ENCODE measurements around the gene LAMP2. TPM values are rescaled to one million over a fixed set of nuclear protein-coding genes. Genes with fewer than 3 reads are reported as not detected.

LAMP2 gene
- total RNA-seq, 1 experiment from 2014 or later = 119 TPM

DNA sequence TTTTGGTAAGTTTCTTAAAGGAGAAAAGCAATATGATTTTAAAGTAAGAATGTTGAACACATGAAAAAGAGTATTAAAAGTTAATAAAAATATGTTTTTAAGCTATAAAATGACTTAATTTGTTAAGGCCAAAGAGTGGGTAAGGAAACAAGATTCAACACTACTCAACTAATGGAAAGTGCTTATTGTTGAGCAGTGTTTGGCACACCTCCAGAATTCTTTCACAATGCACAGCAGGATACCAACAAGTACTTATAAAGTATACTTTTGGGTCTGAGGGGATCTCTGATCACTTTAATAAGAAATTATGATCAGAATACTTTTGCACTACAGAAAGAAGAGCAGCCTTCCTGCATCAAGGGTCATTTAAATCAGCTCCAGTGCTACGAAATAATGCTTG is 5.9 kb downstream of the LAMP2 start:
- Mint-ChIP-seq H3K4me3 (ENCODE audit: unreplicated experiment) (no peak overlapping the region), H3K36me3 (ENCODE audit: insufficient read depth, unreplicated experiment) (peaks cover under 1% of the 10 kb centered on the region), H3K9me3 (ENCODE audit: unreplicated experiment) (no peaks in the 10 kb centered on the region), H3K27ac (ENCODE audit: unreplicated experiment) (no peak overlapping the region), H3K4me1 (ENCODE audit: low read depth, unreplicated experiment) (no peaks in the 10 kb centered on the region), H3K27me3 (ENCODE audit: insufficient read depth, unreplicated experiment) (no peaks in the 10 kb centered on the region)
- no peak overlapping the region for H3K4me3 ChIP-seq (ENCODE audit: low read depth, low read length)
- intact Hi-C loops (cut with micrococcal nuclease; ENCODE audit: unreplicated experiment) = no loop called here
- no peaks in the 10 kb centered on the region for H3K27me3 ChIP-seq (replicated peaks; ENCODE audit: control insufficient read depth, insufficient read depth, low read length)
- no TSS peak for BruUV-seq (replicated peaks)
- ChIA-PET CTCF (no interaction called here), POLR2A (no interaction called here)
- TF ChIP-seq, protein P1, sequence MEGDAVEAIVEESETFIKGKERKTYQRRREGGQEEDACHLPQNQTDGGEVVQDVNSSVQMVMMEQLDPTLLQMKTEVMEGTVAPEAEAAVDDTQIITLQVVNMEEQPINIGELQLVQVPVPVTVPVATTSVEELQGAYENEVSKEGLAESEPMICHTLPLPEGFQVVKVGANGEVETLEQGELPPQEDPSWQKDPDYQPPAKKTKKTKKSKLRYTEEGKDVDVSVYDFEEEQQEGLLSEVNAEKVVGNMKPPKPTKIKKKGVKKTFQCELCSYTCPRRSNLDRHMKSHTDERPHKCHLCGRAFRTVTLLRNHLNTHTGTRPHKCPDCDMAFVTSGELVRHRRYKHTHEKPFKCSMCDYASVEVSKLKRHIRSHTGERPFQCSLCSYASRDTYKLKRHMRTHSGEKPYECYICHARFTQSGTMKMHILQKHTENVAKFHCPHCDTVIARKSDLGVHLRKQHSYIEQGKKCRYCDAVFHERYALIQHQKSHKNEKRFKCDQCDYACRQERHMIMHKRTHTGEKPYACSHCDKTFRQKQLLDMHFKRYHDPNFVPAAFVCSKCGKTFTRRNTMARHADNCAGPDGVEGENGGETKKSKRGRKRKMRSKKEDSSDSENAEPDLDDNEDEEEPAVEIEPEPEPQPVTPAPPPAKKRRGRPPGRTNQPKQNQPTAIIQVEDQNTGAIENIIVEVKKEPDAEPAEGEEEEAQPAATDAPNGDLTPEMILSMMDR (IDR thresholded peaks at IDR 0.05; ENCODE audit: insufficient read depth in 1 of 2, low read depth in 1 of 2, low read length in 1 of 2, severe bottlenecking in 1 of 2, unreplicated experiment in 1 of 2) = no peak
- peaks cover 5% of the 10 kb centered on the region; the same call in 1 of the 2 replicates for H3K4me1 ChIP-seq
- no peaks in the 10 kb centered on the region for H3K36me3 ChIP-seq (ENCODE audit: control insufficient read depth, insufficient read depth, low read length)
- no peaks in the 10 kb centered on the region for H3K9me3 ChIP-seq
- no peak for DNase-seq

DNA sequence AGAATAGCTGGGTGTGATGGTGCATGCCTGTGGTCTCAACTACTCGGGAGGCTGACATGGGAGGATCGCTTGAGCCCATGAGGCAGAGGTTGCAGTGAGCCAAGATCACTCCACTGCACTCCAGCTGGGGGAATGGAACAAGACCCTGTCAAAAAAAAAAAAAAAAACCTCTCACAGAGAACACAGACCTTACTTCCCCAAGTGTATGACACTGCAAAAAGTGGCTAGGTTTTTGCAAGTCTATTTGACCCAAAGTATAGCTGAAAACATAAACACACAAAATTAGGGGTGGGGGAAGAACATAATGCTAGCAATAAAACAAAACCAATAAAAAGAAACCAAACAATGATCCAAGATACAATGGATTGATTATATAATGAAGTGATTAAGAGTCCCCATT is 6.7 kb downstream of the LAMP2 start:
- no peaks in the 10 kb centered on the region for H3K4me1 Mint-ChIP-seq (ENCODE audit: low read depth, unreplicated experiment)
- ChIA-PET CTCF (no interaction called here), POLR2A (no interaction called here)
- no peak overlapping the region for H3K4me3 ChIP-seq (ENCODE audit: low read depth, low read length)
- peaks cover 5% of the 10 kb centered on the region; the same call in 1 of the 2 replicates for H3K4me1 ChIP-seq
- H3K36me3 Mint-ChIP-seq (ENCODE audit: insufficient read depth, unreplicated experiment) = no peaks in the 10 kb centered on the region
- no peaks in the 10 kb centered on the region for H3K27me3 Mint-ChIP-seq (ENCODE audit: insufficient read depth, unreplicated experiment)
- no peak overlapping the region for H3K27ac Mint-ChIP-seq (ENCODE audit: unreplicated experiment)
- intact Hi-C loops (cut with micrococcal nuclease; ENCODE audit: unreplicated experiment) = no loop called here
- no TSS peak for BruUV-seq (replicated peaks)
- H3K9me3 Mint-ChIP-seq (ENCODE audit: unreplicated experiment) = no peaks in the 10 kb centered on the region
- no peaks in the 10 kb centered on the region for H3K36me3 ChIP-seq (ENCODE audit: control insufficient read depth, insufficient read depth, low read length)
- no peak overlapping the region for H3K4me3 Mint-ChIP-seq (ENCODE audit: unreplicated experiment)
- TF ChIP-seq, protein P1 (IDR thresholded peaks at IDR 0.05; ENCODE audit: insufficient read depth in 1 of 2, low read depth in 1 of 2, low read length in 1 of 2, severe bottlenecking in 1 of 2, unreplicated experiment in 1 of 2) = no peak
- H3K9me3 ChIP-seq = no peaks in the 10 kb centered on the region
- DNase-seq = no peak
- no peaks in the 10 kb centered on the region for H3K27me3 ChIP-seq (replicated peaks; ENCODE audit: control insufficient read depth, insufficient read depth, low read length)

DNA sequence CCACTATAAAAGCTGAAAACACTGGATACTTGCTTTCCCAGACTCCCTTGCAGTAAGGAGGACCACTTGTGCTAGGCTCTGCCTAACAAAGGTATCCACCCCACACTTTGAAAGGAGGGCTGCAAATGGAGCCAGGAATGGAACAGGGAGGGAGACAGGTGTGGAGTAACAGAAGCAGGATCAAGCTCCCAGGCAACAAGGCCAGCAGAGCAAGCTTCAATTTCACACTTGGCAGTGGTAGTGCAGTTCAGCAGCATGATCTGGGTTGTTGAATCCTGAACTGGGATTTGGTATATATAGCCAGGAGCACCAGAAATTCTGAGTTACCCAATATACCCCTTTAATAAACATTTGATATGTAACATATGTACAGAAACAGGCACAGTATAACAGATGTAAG is 9.8 kb downstream of the LAMP2 start:
- no peak overlapping the region for H3K27ac Mint-ChIP-seq (ENCODE audit: unreplicated experiment)
- TF ChIP-seq, protein P1 (IDR thresholded peaks at IDR 0.05; ENCODE audit: insufficient read depth in 1 of 2, low read depth in 1 of 2, low read length in 1 of 2, severe bottlenecking in 1 of 2, unreplicated experiment in 1 of 2) = no peak

More for the DNA sequence above, 9.8 kb downstream of the LAMP2 start:
- H3K4me1 Mint-ChIP-seq (ENCODE audit: low read depth, unreplicated experiment) = no peaks in the 10 kb centered on the region
- no peaks in the 10 kb centered on the region for H3K27me3 Mint-ChIP-seq (ENCODE audit: insufficient read depth, unreplicated experiment)
- Histone ChIP-seq H3K36me3 (ENCODE audit: control insufficient read depth, insufficient read depth, low read length) (no peaks in the 10 kb centered on the region), H3K9me3 (no peaks in the 10 kb centered on the region), H3K27me3 (replicated peaks; ENCODE audit: control insufficient read depth, insufficient read depth, low read length) (no peaks in the 10 kb centered on the region), H3K4me3 (ENCODE audit: low read depth, low read length) (no peak overlapping the region), H3K4me1 (no peaks in the 10 kb centered on the region)
- CTCF ChIA-PET = no interaction called here
- DNase-seq = no peak
- H3K36me3 Mint-ChIP-seq (ENCODE audit: insufficient read depth, unreplicated experiment) = no peaks in the 10 kb centered on the region
- no TSS peak for BruUV-seq (replicated peaks)
- H3K9me3 Mint-ChIP-seq (ENCODE audit: unreplicated experiment) = no peaks in the 10 kb centered on the region
- POLR2A ChIA-PET = no interaction called here
- intact Hi-C loops (cut with micrococcal nuclease; ENCODE audit: unreplicated experiment) = no loop called here
- no peak overlapping the region for H3K4me3 Mint-ChIP-seq (ENCODE audit: unreplicated experiment)
